Prostate gland (tissue), 2 donors: Measurements from ENCODE around the gene MATCAP1. TPM values are rescaled to one million over a fixed set of nuclear protein-coding genes. Genes with fewer than 3 reads are reported as not detected.

ENCODE experiments used
- DNase-seq: peaks from one replicate; pipeline ENCODE4 v3.0.0-alpha.2; 2019; ENCODE audit warnings: low spot score
- H3K27ac ChIP-seq, 2 donors: fragments of 200-600 bp; sonication (generic); 2 replicates each; pipeline ENCODE4 v1.5.1; 2017 to 2019
- H3K27me3 ChIP-seq: fragments of 200-600 bp; sonication (generic); replicated peaks from 2 replicates; pipeline ENCODE4 v1.5.1; 2019; ENCODE audit not compliant: insufficient read depth
- H3K36me3 ChIP-seq, 2 donors: fragments of 200-600 bp; sonication (generic); 1 replicate in 1 of 2; 2 replicates in 1 of 2; pipeline versions ENCODE4 v1.5.1 to v1.8.1; 2017 to 2019
- H3K4me1 ChIP-seq: fragments of 200-600 bp; sonication (generic); replicated peaks from 2 replicates; pipeline ENCODE4 v1.5.1; 2019
- H3K4me3 ChIP-seq, 2 donors: fragments of 200-600 bp; sonication (generic); 2 replicates each; pipeline ENCODE4 v1.5.1; 2017 to 2019
- H3K9me3 ChIP-seq: fragments of 200-600 bp; sonication (generic); 2 replicates; pipeline ENCODE4 v1.5.1; 2017
- POLR2A ChIP-seq: fragments of 450-650 bp; IDR thresholded peaks from one replicate; pipeline ENCODE4 v1.6.1; 2016; ENCODE audit warnings: antibody characterized with exemption, mild to moderate bottlenecking
- POLR2AphosphoS5 ChIP-seq: sonication (generic); formaldehyde crosslinking; IDR thresholded peaks from one replicate; pipeline ENCODE4 v1.6.1; 2017; ENCODE audit warnings: antibody characterized with exemption
- WGBS: methylation state at CpG from one replicate; pipeline ENCODE4 v1.1.5; 2018; 5-methylcytosine and 5-hydroxymethylcytosine counted together
- intact Hi-C: fragments of 100-400 bp; cut with DNase I; formaldehyde crosslinking; loops from one replicate; pipeline ENCODE4 v1.14.2; 2022
- total RNA-seq, 2 donors: library from RNA; depleted of rRNA; stranded (reverse); fragments of >200 nt; gene quantifications; one replicate each; pipeline ENCODE4 v1.1.0, GENCODE V29; 2016
- TF ChIP-seq, protein P1 (sequence below), 4 experiments: fragments of 200-600 bp in 2 of 4; fragments of 450-650 bp in 2 of 4; sonication (generic) in 2 of 4; IDR thresholded peaks; 1 replicate in 3 of 4; 2 replicates in 1 of 4; pipeline ENCODE4 v1.5.1; 2016 to 2019; ENCODE audit warnings: antibody characterized with exemption in 4 of 4, mild to moderate bottlenecking in 2 of 4, moderate library complexity in 2 of 4

The MATCAP1 gene
- total RNA-seq, 2 donors from 2014 or later, result 13.9 to 28.9 TPM

DNA sequence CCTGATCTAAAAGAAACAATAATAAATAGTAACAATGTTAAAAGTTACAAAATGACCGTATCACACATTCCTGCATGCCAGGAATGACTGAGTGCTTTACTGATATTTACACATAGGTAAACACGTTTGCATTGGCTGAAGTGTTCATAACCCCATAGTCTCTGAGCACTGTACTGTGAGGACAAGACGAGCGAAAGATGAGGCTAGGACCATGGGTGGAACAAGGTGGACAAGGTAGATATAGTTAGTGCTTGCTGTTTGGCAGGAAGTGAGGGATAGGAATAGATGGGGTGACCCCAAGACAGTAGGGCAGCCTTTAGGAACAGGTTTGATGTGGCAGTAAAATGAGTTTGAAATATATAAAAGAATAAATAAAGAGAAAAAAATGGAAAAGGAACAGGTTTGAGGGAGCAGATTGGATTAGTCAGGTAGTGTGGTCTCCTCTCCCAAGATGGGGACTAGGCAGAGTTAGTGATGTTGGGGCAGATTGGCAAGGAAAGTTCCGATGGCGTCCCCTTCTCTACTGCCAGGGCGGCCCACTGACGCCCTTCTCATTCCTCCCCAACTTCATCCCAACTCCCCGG, 7.7 kb upstream of the MATCAP1 start:
- H3K4me3 ChIP-seq, result peak overlapping the region; percentile 88 to 91
- intact Hi-C loops, result no loop called here

DNA sequence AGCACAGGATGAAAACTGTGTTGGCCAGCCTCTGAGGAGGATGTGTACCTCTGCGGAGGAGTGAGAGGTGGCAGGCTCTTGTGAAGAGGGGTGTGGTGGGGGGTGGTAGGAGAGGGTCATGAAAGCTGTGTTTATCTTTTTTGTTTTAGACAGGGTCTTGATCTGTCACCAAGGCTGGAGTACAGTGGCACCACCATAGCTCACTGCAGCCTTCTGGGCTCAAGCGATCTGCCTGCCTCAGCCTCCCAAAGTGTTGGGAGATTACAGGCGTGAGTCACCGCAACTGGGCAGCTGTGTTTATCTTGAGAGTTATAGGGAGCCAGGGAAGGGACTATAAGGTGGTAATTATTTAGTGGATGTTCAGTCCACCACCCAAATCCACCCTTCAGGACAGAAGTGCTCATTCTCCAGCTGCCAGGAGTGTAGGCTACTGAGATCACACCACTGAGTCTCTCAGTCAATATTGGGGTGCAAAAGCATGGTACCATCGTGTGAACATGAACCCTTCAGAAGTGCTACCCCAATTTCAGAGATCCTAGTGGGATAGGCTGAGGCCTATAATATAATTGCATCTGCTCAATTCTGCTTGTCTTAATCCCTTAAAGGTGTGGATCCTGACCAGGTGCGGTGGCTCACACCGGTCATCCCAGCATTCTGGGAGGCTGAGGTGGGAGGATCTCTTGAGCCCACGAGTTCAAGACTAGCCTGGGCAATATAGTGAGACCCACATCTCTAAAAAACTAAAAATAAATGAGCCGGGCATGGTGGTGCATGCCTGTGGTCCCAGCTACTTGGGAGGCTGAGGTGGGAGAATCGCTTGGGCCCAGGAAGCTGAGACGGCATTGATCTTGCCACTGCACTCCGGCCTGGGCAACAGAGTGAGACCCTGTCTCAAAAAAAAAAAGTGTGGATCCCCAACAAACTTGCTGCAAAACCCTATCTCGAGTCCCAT, 7.0 kb upstream of the MATCAP1 start:
- Histone ChIP-seq H3K4me1 (peaks cover 18% of the 10 kb centered on the region), H3K27ac (no peak overlapping the region), H3K4me3 (no peak overlapping the region), H3K36me3 (peaks cover 6 to 15% of the 10 kb centered on the region in 2 donors), H3K9me3 (no peaks in the 10 kb centered on the region), H3K27me3 (no peaks in the 10 kb centered on the region)
- intact Hi-C loops, result no loop called here
- DNase-seq, result no peak
- TF ChIP-seq POLR2AphosphoS5, result no peak
- TF ChIP-seq, protein P1, sequence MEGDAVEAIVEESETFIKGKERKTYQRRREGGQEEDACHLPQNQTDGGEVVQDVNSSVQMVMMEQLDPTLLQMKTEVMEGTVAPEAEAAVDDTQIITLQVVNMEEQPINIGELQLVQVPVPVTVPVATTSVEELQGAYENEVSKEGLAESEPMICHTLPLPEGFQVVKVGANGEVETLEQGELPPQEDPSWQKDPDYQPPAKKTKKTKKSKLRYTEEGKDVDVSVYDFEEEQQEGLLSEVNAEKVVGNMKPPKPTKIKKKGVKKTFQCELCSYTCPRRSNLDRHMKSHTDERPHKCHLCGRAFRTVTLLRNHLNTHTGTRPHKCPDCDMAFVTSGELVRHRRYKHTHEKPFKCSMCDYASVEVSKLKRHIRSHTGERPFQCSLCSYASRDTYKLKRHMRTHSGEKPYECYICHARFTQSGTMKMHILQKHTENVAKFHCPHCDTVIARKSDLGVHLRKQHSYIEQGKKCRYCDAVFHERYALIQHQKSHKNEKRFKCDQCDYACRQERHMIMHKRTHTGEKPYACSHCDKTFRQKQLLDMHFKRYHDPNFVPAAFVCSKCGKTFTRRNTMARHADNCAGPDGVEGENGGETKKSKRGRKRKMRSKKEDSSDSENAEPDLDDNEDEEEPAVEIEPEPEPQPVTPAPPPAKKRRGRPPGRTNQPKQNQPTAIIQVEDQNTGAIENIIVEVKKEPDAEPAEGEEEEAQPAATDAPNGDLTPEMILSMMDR (IDR thresholded peaks at IDR 0.05), result no peak
- no peak for TF ChIP-seq POLR2A
- WGBS, result 75% methylated on average over 13 of the region's 13 CpGs

More for the DNA sequence above, 7.7 kb upstream of the MATCAP1 start:
- Histone ChIP-seq H3K9me3 (no peaks in the 10 kb centered on the region), H3K27ac (no peak overlapping the region), H3K27me3 (no peaks in the 10 kb centered on the region), H3K36me3 (peaks cover 11 to 16% of the 10 kb centered on the region in 2 donors), H3K4me1 (peaks cover 17% of the 10 kb centered on the region)
- WGBS, result 20% methylated on average over 9 of the region's 9 CpGs
- no peak for TF ChIP-seq POLR2A
- TF ChIP-seq, protein P1 (IDR thresholded peaks at IDR 0.05), result no peak
- no peak for TF ChIP-seq POLR2AphosphoS5
- DNase-seq, result no peak

DNA sequence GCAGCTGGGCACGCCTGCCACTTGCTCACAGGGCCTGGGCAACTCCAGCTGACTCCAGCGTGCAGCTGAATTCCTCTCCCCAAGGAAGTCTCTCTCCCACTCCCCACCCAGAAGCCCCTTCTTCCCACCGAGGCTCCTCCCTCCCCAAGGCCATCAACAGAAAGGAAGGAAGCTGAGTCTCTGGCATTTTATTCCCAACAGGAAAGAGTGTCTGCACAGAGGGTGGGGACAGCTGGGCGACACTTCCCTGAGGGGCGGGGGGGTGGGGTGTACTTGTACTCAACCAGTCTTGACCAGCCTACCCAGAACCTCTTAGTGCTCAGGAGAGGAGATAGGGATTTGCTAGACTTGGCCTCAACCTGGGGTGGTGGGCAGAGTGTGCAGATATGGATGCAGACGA, 6.3 kb upstream of the MATCAP1 start, which contains the start of gene EXOC3L1:
TSS of gene EXOC3L1 (minus strand) at position 96 of the 400 bp plus-strand sequence. CDS start 460 bp downstream, outside the sequence.
- Histone ChIP-seq H3K27me3 (no peaks in the 10 kb centered on the region), H3K4me3 (no peak within 1 kb of the TSS), H3K9me3 (no peaks in the 10 kb centered on the region), H3K4me1 (peaks cover 23% of the 10 kb centered on the region), H3K36me3 (peaks cover 0 to 8% of the 10 kb centered on the region in 2 donors), H3K27ac (no peak within 1 kb of the TSS)
- 37% methylated on average over 6 of the region's 6 CpGs for WGBS
- intact Hi-C loops, result no loop called here
- no peak for DNase-seq
- no peak for TF ChIP-seq POLR2A
- TF ChIP-seq, protein P1 (IDR thresholded peaks at IDR 0.05), result no peak
- no peak for TF ChIP-seq POLR2AphosphoS5

DNA sequence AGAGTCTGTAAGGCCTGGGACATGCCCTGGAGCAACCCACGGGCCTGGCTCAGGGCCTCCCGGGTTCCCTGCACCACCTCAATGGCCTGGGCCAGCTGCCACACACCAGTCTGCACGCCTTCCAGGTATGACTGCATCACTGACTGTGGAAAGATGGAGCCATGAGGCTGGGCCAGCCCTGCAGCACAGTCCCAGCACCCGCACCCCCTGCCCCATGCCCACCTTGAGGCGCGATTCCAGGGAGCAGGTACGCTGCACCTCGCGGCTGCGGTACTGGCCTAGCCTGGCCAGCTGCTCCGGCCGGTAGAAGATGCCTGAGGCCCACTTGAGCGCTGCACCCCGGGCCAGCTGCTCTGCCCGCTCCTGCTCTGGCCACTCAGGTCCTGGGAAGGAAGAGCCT, 5.0 kb upstream of the MATCAP1 start:
- intact Hi-C loops, result no loop called here
- Histone ChIP-seq H3K4me3 (no peak overlapping the region), H3K36me3 (no peaks in the 10 kb centered on the region), H3K27ac (no peak overlapping the region), H3K27me3 (no peaks in the 10 kb centered on the region), H3K9me3 (no peaks in the 10 kb centered on the region), H3K4me1 (peaks cover 32% of the 10 kb centered on the region)
- no peak for TF ChIP-seq POLR2AphosphoS5
- TF ChIP-seq, protein P1 (IDR thresholded peaks at IDR 0.05), result no peak
- no peak for TF ChIP-seq POLR2A
- WGBS, result 92% methylated on average over 14 of the region's 15 CpGs
- DNase-seq, result no peak
